ENCODE data around the gene UNC13D.

DNA sequence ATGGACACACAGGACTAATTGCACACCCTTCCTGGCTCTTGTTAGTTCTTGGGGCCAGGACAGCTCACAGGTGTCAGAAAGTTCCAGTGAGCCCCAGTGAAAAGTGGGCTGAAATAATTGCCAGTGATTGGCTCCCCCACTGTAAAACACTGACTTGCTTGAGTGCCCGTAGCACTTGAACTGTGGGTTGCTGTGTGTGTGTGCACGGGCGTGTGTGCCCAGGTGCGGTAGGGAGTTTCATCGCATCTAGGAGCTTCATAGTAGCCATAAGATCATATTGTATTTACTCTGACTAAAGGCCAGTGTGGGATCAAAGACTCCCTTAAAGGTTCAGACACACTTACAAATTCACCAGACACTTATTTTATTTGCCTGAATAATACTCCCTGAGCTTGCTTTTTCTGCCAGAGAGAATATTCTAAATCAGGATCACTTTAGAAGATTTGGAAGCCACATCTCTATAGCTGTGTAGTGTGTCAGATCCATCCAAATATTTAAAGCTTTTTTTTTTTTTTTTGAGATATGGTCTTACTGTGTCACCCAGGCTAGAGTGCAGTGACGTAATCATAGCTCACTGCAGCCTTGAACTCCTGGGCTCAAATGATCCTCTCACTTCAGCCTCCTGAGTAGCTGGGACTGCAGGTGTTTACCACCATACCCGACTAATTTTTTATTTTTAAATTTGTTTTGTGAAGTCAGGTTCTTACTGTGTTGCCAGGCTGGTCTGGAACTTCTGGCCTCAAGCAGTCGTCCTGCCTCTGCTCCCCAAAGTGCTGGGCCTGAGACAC is 48.2 kb downstream of the UNC13D start:
- TF ChIP-seq, protein P1, sequence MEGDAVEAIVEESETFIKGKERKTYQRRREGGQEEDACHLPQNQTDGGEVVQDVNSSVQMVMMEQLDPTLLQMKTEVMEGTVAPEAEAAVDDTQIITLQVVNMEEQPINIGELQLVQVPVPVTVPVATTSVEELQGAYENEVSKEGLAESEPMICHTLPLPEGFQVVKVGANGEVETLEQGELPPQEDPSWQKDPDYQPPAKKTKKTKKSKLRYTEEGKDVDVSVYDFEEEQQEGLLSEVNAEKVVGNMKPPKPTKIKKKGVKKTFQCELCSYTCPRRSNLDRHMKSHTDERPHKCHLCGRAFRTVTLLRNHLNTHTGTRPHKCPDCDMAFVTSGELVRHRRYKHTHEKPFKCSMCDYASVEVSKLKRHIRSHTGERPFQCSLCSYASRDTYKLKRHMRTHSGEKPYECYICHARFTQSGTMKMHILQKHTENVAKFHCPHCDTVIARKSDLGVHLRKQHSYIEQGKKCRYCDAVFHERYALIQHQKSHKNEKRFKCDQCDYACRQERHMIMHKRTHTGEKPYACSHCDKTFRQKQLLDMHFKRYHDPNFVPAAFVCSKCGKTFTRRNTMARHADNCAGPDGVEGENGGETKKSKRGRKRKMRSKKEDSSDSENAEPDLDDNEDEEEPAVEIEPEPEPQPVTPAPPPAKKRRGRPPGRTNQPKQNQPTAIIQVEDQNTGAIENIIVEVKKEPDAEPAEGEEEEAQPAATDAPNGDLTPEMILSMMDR (IDR thresholded peaks at IDR 0.05): no peak
- TF ChIP-seq POLR2A (IDR thresholded peaks at IDR 0.05): no peak

Measured in heart left ventricle (tissue), 13 donors.